Astrocyte of the cerebellum (primary cell): ENCODE data around the gene TANC1.

ENCODE experiments used
- DNase-seq: peaks from one replicate; pipeline ENCODE4 v3.0.0-alpha.2; 2011; ENCODE audit warnings: low read depth
- H3K4me3 ChIP-seq: 2 replicates; pipeline ENCODE4 v1.5.1; 2011; ENCODE audit warnings: mild to moderate bottlenecking, low read depth, low read length, moderate library complexity
- in situ Hi-C: cut with HindIII; loops from 2 replicates; pipeline ENCODE4 v1.10.0; 2017; ENCODE audit warnings: low sequenced_read_pairs
- TF ChIP-seq, protein P1 (sequence below): IDR thresholded peaks from 2 replicates; pipeline ENCODE4 v1.5.1; 2012; ENCODE audit warnings: low read length, low read depth, moderate library complexity, mild to moderate bottlenecking; ENCODE audit errors: missing control alignments

Gene TANC1

DNA sequence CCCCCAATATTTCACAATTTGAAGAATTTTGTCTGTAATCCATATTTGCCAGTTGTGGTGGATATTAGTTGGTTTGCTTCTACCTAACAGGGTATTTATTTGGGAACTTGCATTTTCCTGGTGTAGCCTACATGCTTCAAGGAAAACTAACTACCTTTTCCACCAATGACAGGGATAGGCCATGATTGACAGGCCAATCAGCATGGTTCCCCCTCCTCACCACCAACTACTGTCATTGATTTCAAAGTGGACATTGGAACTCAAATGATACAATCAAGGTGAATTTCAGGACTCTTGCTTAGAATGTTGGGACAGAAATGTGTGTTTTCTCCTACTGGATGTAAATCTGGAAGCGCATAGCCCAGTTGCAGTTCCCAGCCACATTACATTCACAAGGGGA, 10.1 kb upstream of the TANC1 start:
- TF ChIP-seq, protein P1, sequence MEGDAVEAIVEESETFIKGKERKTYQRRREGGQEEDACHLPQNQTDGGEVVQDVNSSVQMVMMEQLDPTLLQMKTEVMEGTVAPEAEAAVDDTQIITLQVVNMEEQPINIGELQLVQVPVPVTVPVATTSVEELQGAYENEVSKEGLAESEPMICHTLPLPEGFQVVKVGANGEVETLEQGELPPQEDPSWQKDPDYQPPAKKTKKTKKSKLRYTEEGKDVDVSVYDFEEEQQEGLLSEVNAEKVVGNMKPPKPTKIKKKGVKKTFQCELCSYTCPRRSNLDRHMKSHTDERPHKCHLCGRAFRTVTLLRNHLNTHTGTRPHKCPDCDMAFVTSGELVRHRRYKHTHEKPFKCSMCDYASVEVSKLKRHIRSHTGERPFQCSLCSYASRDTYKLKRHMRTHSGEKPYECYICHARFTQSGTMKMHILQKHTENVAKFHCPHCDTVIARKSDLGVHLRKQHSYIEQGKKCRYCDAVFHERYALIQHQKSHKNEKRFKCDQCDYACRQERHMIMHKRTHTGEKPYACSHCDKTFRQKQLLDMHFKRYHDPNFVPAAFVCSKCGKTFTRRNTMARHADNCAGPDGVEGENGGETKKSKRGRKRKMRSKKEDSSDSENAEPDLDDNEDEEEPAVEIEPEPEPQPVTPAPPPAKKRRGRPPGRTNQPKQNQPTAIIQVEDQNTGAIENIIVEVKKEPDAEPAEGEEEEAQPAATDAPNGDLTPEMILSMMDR, result no peak
- H3K4me3 ChIP-seq, result no peak overlapping the region
- in situ Hi-C loops, result no loop called here
- no peak for DNase-seq

- H3K4me3 ChIP-seq, result no peak overlapping the region
- in situ Hi-C loops, result no loop called here
- DNase-seq, result no peak
- TF ChIP-seq, protein P1, result no peak
Observed at GRCh38 chr2:158960193-158960592, 8.2 kb upstream of the TANC1 start.

DNA sequence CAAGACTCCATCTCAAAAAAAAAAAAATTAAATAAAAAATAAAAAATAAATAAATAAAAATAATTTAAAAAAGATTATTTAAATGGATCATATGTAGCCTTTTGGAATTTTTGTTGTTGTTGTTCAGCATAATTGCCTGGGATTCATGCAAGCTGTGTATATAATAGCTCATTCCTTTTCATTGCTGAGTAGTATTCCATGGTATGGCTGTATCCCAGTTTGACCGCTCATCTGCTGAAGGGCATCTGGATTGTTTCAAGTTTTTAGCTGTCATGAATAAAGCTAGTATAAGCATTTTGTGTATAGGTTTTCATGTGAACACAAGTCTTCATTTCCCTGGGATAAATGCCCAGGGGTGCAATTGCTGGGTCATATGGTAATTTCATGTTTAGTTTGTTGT, 6.4 kb upstream of the TANC1 start:
- in situ Hi-C loops, result no loop called here
- no peak overlapping the region for H3K4me3 ChIP-seq
- TF ChIP-seq, protein P1, result no peak
- DNase-seq, result no peak

DNA sequence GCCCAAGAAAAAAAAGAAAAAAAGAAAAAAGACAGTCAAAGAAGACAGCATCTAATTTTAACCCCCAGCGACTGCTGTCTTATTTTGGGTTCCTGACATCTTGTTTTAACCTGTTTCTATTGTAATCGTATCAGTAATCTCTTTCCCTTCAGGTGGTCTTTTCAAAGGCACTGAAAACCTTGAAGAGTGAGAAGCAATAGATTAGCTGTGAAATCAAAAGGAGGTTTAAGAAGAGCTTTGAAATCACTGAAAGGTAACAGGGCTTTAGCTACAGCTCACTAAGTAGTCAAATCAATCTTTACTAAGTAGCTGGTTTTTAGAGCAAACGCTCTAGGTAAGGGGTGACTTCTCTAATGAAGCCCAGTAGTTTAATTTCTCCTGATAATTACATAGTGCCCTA, 5.4 kb upstream of the TANC1 start:
- H3K4me3 ChIP-seq, result no peak overlapping the region
- TF ChIP-seq, protein P1, result no peak
- in situ Hi-C loops, result no loop called here
- no peak for DNase-seq

DNA sequence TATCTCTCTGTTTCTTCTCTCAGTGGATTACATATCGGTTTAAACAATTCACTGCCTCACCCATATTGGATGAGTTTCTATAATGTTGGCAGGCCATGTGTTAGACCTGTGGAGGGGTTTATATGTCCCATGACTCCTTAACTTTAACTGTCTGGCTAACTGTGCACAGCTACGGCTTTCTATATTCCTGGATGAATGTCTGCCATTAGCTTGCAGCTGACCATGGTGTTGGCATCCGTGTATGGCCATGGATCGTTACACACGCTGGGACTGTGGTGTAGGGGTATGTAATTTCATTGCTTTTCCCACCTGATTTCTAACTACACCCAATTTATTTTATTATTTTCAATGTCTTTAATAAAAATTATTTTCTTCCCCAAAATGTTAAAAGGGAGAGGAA, 3.3 kb upstream of the TANC1 start:
- TF ChIP-seq, protein P1, result no peak
- DNase-seq, result no peak
- H3K4me3 ChIP-seq, result no peak overlapping the region
- in situ Hi-C loops, result no loop called here

- TF ChIP-seq, protein P1, result no peak
- no peak overlapping the region for H3K4me3 ChIP-seq
- no peak for DNase-seq
- in situ Hi-C loops, result no loop called here
Observed at GRCh38 chr2:158965641-158966040, 2.8 kb upstream of the TANC1 start.

DNA sequence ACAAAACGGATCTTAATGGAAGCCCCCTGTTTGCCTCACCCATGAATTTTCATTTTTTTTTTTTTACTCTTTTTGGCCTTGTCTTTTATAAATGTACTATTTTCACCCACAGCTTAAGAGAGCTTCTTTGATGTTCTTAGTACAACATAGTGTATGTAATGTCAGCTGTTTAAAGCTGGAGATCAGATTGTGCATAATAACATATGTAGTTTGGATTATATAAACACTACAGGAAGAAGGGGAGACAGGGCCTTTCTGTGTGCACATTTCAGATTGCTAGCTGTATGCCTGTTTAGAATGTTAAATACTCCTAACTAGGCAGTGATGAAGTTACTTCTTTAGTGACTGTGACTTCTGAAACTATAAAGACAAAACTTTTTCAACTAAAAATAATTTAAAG, 2.1 kb upstream of the TANC1 start:
- in situ Hi-C loops, result no loop called here
- no peak overlapping the region for H3K4me3 ChIP-seq
- no peak for DNase-seq
- TF ChIP-seq, protein P1, result no peak
